HepG2 (cell line): Measurements from ENCODE around the gene B3GNT9. TPM values are rescaled to one million over a fixed set of nuclear protein-coding genes. Genes with fewer than 3 reads are reported as not detected.

Source experiments
- CENPBD1 ChIP-seq: sonication (generic); formaldehyde crosslinking; IDR thresholded peaks from 2 replicates; pipeline ENCODE4 v1.8.0; 2022; ENCODE audit warnings: missing genetic modification reagents, low read depth, mild to moderate bottlenecking, borderline replicate concordance
- DMAP1 ChIP-seq: IDR thresholded peaks from 2 replicates; pipeline ENCODE4 v1.6.1; 2016
- FOXC1 ChIP-seq: sonication (generic); formaldehyde crosslinking; IDR thresholded peaks from 2 replicates; pipeline ENCODE4 v1.8.0; 2022; ENCODE audit warnings: mild to moderate bottlenecking, missing genetic modification reagents, borderline replicate concordance
- GPBP1L1 ChIP-seq: sonication (generic); formaldehyde crosslinking; IDR thresholded peaks from 2 replicates; pipeline ENCODE4 v1.5.0; 2020; ENCODE audit warnings: mild to moderate bottlenecking, missing genetic modification reagents
- HNF4G ChIP-seq, 2 experiments: sonication (generic) in 1 of 2; formaldehyde crosslinking in 1 of 2; IDR thresholded peaks; 2 replicates each; pipeline versions ENCODE4 v1.4.0 to v1.6.1; 2011 to 2020; ENCODE audit warnings: borderline replicate concordance in 2 of 2, low read depth in 2 of 2, mild to moderate bottlenecking in 2 of 2, low read length in 1 of 2, missing genetic modification reagents in 1 of 2, moderate library complexity in 1 of 2
- JUND ChIP-seq: sonication (generic); formaldehyde crosslinking; IDR thresholded peaks from 2 replicates; pipeline ENCODE4 v1.8.0; 2022; ENCODE audit warnings: mild to moderate bottlenecking, missing genetic modification reagents
- KDM5A ChIP-seq: fragments of 200-600 bp; sonication (generic); IDR thresholded peaks from 2 replicates; pipeline ENCODE4 v1.7.0; 2018; ENCODE audit warnings: antibody characterized with exemption, mild to moderate bottlenecking, low read length, borderline replicate concordance
- MAFG ChIP-seq: sonication (generic); formaldehyde crosslinking; IDR thresholded peaks from 2 replicates; pipeline ENCODE4 v1.5.1; 2020; ENCODE audit warnings: mild to moderate bottlenecking, missing genetic modification reagents
- MEIS1 ChIP-seq: sonication (generic); formaldehyde crosslinking; IDR thresholded peaks from 2 replicates; pipeline ENCODE4 v1.9.0; 2021; ENCODE audit warnings: mild to moderate bottlenecking, missing genetic modification reagents, moderate library complexity, borderline replicate concordance
- PLRG1 ChIP-seq: fragments of 450-650 bp; conservative IDR thresholded peaks from 2 replicates; pipeline ENCODE4 v1.6.1; 2016
- SMAD3 ChIP-seq: sonication (generic); formaldehyde crosslinking; IDR thresholded peaks from 2 replicates; pipeline ENCODE4 v1.4.0; 2020; ENCODE audit warnings: missing genetic modification reagents
- TFAP4 ChIP-seq: sonication (generic); IDR thresholded peaks from 2 replicates; pipeline ENCODE4 v1.6.1; 2016; ENCODE audit warnings: low read depth, borderline replicate concordance
- TFDP2 ChIP-seq: sonication (generic); formaldehyde crosslinking; IDR thresholded peaks from 2 replicates; pipeline ENCODE4 v1.4.0; 2020; ENCODE audit warnings: missing genetic modification reagents
- ZBTB43 ChIP-seq: sonication (generic); formaldehyde crosslinking; conservative IDR thresholded peaks from 2 replicates; pipeline ENCODE4 v1.4.0; 2020; ENCODE audit warnings: missing genetic modification reagents
- ZFP36L1 ChIP-seq: sonication (generic); formaldehyde crosslinking; IDR thresholded peaks from 2 replicates; pipeline ENCODE4 v1.8.0; 2022; ENCODE audit warnings: mild to moderate bottlenecking, missing genetic modification reagents, moderate library complexity
- ZNF260 ChIP-seq: sonication (generic); formaldehyde crosslinking; IDR thresholded peaks from 2 replicates; pipeline ENCODE4 v1.4.0; 2020; ENCODE audit warnings: missing genetic modification reagents, low read depth, mild to moderate bottlenecking, borderline replicate concordance
- ZNF296 ChIP-seq: sonication (generic); formaldehyde crosslinking; conservative IDR thresholded peaks from 2 replicates; pipeline ENCODE4 v1.5.0; 2020; ENCODE audit warnings: mild to moderate bottlenecking, missing genetic modification reagents
- ZNF563 ChIP-seq: sonication (generic); formaldehyde crosslinking; IDR thresholded peaks from 2 replicates; pipeline ENCODE4 v1.8.0; 2022; ENCODE audit warnings: mild to moderate bottlenecking, moderate library complexity, missing genetic modification reagents
- ZNF768 ChIP-seq: sonication (generic); formaldehyde crosslinking; IDR thresholded peaks from 2 replicates; pipeline ENCODE4 v1.4.0; 2020; ENCODE audit warnings: missing genetic modification reagents
- ZNF777 ChIP-seq: sonication (generic); formaldehyde crosslinking; IDR thresholded peaks from 2 replicates; pipeline ENCODE4 v1.4.0; 2020; ENCODE audit warnings: missing genetic modification reagents
- ZNF883 ChIP-seq: sonication (generic); formaldehyde crosslinking; IDR thresholded peaks from 2 replicates; pipeline ENCODE4 v1.5.1; 2020; ENCODE audit warnings: mild to moderate bottlenecking, missing genetic modification reagents; ENCODE audit errors: not compliant biosample characterization
- polyA plus RNA-seq, 8 experiments: library from polyadenylated mRNA; depleted of rRNA in 3 of 8; stranded (reverse) in 7 of 8; unstranded in 1 of 8; fragments of >200 nt; fragmentation: Illumina TruSeq in 4 of 8; extraction: Trizol in 4 of 8; gene quantifications; 2 replicates each; pipeline versions ENCODE4 v1.2.1 to v1.2.3, GENCODE V29; 2011 to 2016; ENCODE audit warnings: low read depth in 4 of 8, missing spikeins in 1 of 8, mixed read lengths in 1 of 8; ENCODE audit not compliant: insufficient read depth in 1 of 8
- total RNA-seq, 5 experiments: library from RNA; depleted of rRNA; stranded (reverse); fragments of >200 nt; fragmentation: Illumina TruSeq; extraction: Trizol; gene quantifications; 2 replicates each; pipeline ENCODE4 v1.2.3, GENCODE V29; 2016; ENCODE audit warnings: low read depth in 1 of 5

Gene B3GNT9
- total and polyA plus RNA-seq, 2 of the 13 experiments (the other 11 are each of a cell fraction or from before 2014, with no cell fraction given), result 1.5 to 3.1 TPM

- TF ChIP-seq ZNF768 (peak; percentile 83; the same call in 1 of the 2 replicates), MEIS1 (CRISPR knock-in tag) (peak; percentile 94), KDM5A (no peak), ZBTB43 (CRISPR knock-in tag) (no peak; the same call in 1 of the 2 replicates), DMAP1 (CRISPR knock-in tag) (peak; percentile 70), JUND (CRISPR knock-in tag) (peak; percentile 29; the same call in 1 of the 2 replicates), TFDP2 (CRISPR knock-in tag) (peak; percentile 90), SMAD3 (CRISPR knock-in tag) (peak; percentile 62), HNF4G (IDR thresholded peaks at IDR 0.05; ENCODE audit: borderline replicate concordance, low read depth, low read length) (0 out of 2 replicates have a peak, but pooled peaks have one; percentile 30), HNF4G (CRISPR knock-in tag; IDR thresholded peaks at IDR 0.05; ENCODE audit: borderline replicate concordance, low read depth) (peak; percentile 92), ZFP36L1 (0 out of 2 replicates have a peak, but pooled peaks have one; percentile 65), ZNF777 (peak; percentile 89), PLRG1 (no peak), ZNF296 (CRISPR knock-in tag) (peak; percentile 71; the same call in 1 of the 2 replicates), TFAP4 (peak; percentile 83; the same call in 1 of the 2 replicates), FOXC1 (CRISPR knock-in tag) (peak; percentile 82), ZNF883 (CRISPR knock-in tag) (peak; percentile 90), CENPBD1 (CRISPR knock-in tag) (no peak), GPBP1L1 (CRISPR knock-in tag) (no peak), ZNF563 (peak; percentile 73; the same call in 1 of the 2 replicates), ZNF260 (CRISPR knock-in tag) (no peak), MAFG (CRISPR knock-in tag) (no peak)
Observed at GRCh38 chr16:67173808-67174705, 23.3 kb upstream of the B3GNT9 start (continued).
